IMR-90 (cell line): ENCODE measurements around the gene ESRRB. TPM values are rescaled to one million over a fixed set of nuclear protein-coding genes. Genes with fewer than 3 reads are reported as not detected.

Experiments
- ATAC-seq: fragments of 200-7000 bp; cut with Tn5 transposase; 2 replicates; pipeline ENCODE4 v1.9.1; 2020; ENCODE audit warnings: low read depth, mild to moderate bottlenecking, moderate library complexity
- BruUV-seq: library from RNA; stranded (reverse); fragments of 400-500 nt; replicated peaks from 2 replicates; lab custom pipeline; 2021; lab: Mats Ljungman, UMichigan
- CTCF ChIA-PET: fragments of 300-600 bp; formaldehyde crosslinking; extraction: SDS; loops from one replicate; lab custom pipeline; 2021; ENCODE audit warnings: antibody characterized with exemption; lab: Yijun Ruan, JAX
- POLR2A ChIA-PET: fragments of 300-600 bp; sonication (Branson Sonifier 250); formaldehyde crosslinking; loops from one replicate; lab custom pipeline; 2022; ENCODE audit warnings: antibody characterized with exemption; ENCODE audit not compliant: unreplicated experiment; lab: Charles Lee
- DNase-seq: peaks from one replicate; pipeline ENCODE4 v3.0.0; 2013
- H2AFZ ChIP-seq: replicated peaks from 2 replicates; pipeline ENCODE3; 2013; ENCODE audit warnings: low read length, mild to moderate bottlenecking; ENCODE audit not compliant: poor library complexity
- H2AK5ac ChIP-seq: 2 replicates; pipeline ENCODE4 v1.6.1; 2013; ENCODE audit warnings: low read depth, low read length, inconsistent platforms
- H2AK9ac ChIP-seq: replicated peaks from 2 replicates; pipeline ENCODE3; 2013; ENCODE audit warnings: mild to moderate bottlenecking, low read depth, low read length, moderate library complexity; ENCODE audit not compliant: poor library complexity
- H2BK120ac ChIP-seq: 2 replicates; pipeline ENCODE4 v1.6.1; 2013; ENCODE audit warnings: low read depth, low read length, inconsistent platforms
- H2BK15ac ChIP-seq: 3 replicates; pipeline ENCODE4 v1.6.1; 2013; ENCODE audit warnings: low read depth, low read length, inconsistent platforms
- H2BK20ac ChIP-seq: 2 replicates; pipeline ENCODE4 v1.6.1; 2013; ENCODE audit warnings: low read depth, mild to moderate bottlenecking, inconsistent platforms, low read length, moderate library complexity
- H2BK5ac ChIP-seq: 2 replicates; pipeline ENCODE4 v1.6.1; 2013; ENCODE audit warnings: mild to moderate bottlenecking, low read depth, low read length, inconsistent platforms; ENCODE audit not compliant: poor library complexity, severe bottlenecking
- H3K14ac ChIP-seq: replicated peaks from 2 replicates; pipeline ENCODE4 v1.6.1; 2013; ENCODE audit warnings: low read depth, low read length, inconsistent platforms
- H3K18ac ChIP-seq: 2 replicates; pipeline ENCODE4 v1.6.1; 2013; ENCODE audit warnings: low read depth, low read length, control low read depth
- H3K23ac ChIP-seq: 2 replicates; pipeline ENCODE4 v1.6.1; 2013; ENCODE audit warnings: low read depth, low read length, inconsistent platforms
- H3K27ac ChIP-seq: 2 replicates; pipeline ENCODE4 v1.5.1; 2013; ENCODE audit warnings: mild to moderate bottlenecking, control low read depth, low read length; ENCODE audit not compliant: insufficient read depth
- H3K27me3 ChIP-seq: 2 replicates; pipeline ENCODE4 v1.6.1; 2013; ENCODE audit warnings: low read length; ENCODE audit not compliant: control insufficient read depth, insufficient read depth
- H3K36me3 ChIP-seq: 2 replicates; pipeline ENCODE4 v1.6.1; 2013; ENCODE audit warnings: low read length, mixed read lengths; ENCODE audit not compliant: control insufficient read depth, insufficient read depth
- H3K4ac ChIP-seq: 2 replicates; pipeline ENCODE4 v1.6.1; 2013; ENCODE audit warnings: low read depth, low read length, inconsistent platforms
- H3K4me1 ChIP-seq: 2 replicates; pipeline ENCODE4 v1.6.1; 2013; ENCODE audit warnings: low read length, mixed read lengths; ENCODE audit not compliant: control insufficient read depth, insufficient read depth
- H3K4me2 ChIP-seq: 2 replicates; pipeline ENCODE4 v1.6.1; 2013; ENCODE audit warnings: low read depth, mild to moderate bottlenecking, control low read depth, low read length, moderate library complexity
- H3K4me3 ChIP-seq: 2 replicates; pipeline ENCODE4 v1.5.1; 2013; ENCODE audit warnings: low read depth, mild to moderate bottlenecking, control low read depth, low read length, moderate library complexity; ENCODE audit not compliant: insufficient read depth
- H3K56ac ChIP-seq: 2 replicates; pipeline ENCODE4 v1.6.1; 2013; ENCODE audit warnings: low read length, inconsistent platforms; ENCODE audit not compliant: insufficient read depth; ENCODE audit errors: extremely low read depth
- H3K79me1 ChIP-seq, 2 experiments: 2 replicates each; pipeline ENCODE4 v1.6.1; 2013; ENCODE audit warnings: low read length in 2 of 2, inconsistent platforms in 1 of 2, low read depth in 1 of 2
- H3K9ac ChIP-seq: 2 replicates; pipeline ENCODE4 v1.6.1; 2013; ENCODE audit warnings: low read depth, low read length, control low read depth
- H3K9me1 ChIP-seq: 2 replicates; pipeline ENCODE4 v1.6.1; 2013; ENCODE audit warnings: low read length, inconsistent platforms; ENCODE audit not compliant: insufficient read depth
- H3K9me3 ChIP-seq: 2 replicates; pipeline ENCODE4 v1.6.1; 2013; ENCODE audit warnings: low read length; ENCODE audit not compliant: control insufficient read depth, insufficient read depth
- H4K20me1 ChIP-seq: 2 replicates; pipeline ENCODE4 v1.6.1; 2013; ENCODE audit warnings: low read length, inconsistent platforms; ENCODE audit not compliant: insufficient read depth
- H4K5ac ChIP-seq: 2 replicates; pipeline ENCODE4 v1.6.1; 2013; ENCODE audit warnings: mild to moderate bottlenecking, low read depth, low read length, control low read depth
- H4K8ac ChIP-seq, 2 experiments: 2 replicates each; pipeline ENCODE4 v1.6.1; 2013; ENCODE audit warnings: low read depth in 2 of 2, low read length in 2 of 2, control low read depth in 1 of 2, inconsistent platforms in 1 of 2
- H4K91ac ChIP-seq: 2 replicates; pipeline ENCODE4 v1.6.1; 2013; ENCODE audit warnings: low read depth, low read length, inconsistent platforms; ENCODE audit not compliant: insufficient read depth
- BHLHE40 ChIP-seq: fragments of 150-350 bp; IDR thresholded peaks from 2 replicates; pipeline ENCODE4 v1.6.1; 2016; ENCODE audit warnings: mild to moderate bottlenecking, low read depth, low read length
- CEBPB ChIP-seq: IDR thresholded peaks from 2 replicates; pipeline ENCODE4 v1.6.1; 2012; ENCODE audit warnings: low read depth, low read length, improper control_type of control experiment
- CHD1 ChIP-seq: IDR thresholded peaks from 2 replicates; pipeline ENCODE4 v1.6.1; 2012; ENCODE audit warnings: low read depth, low read length, improper control_type of control experiment
- CTCF ChIP-seq: conservative IDR thresholded peaks from 2 replicates; pipeline ENCODE4 v1.5.1; 2012; ENCODE audit warnings: mild to moderate bottlenecking, low read depth, low read length, improper control_type of control experiment
- ELK1 ChIP-seq: fragments of 150-350 bp; IDR thresholded peaks from 2 replicates; pipeline ENCODE4 v1.6.1; 2016; ENCODE audit warnings: low read depth, mild to moderate bottlenecking, low read length, moderate library complexity, borderline replicate concordance
- FOS ChIP-seq: fragments of 150-350 bp; IDR thresholded peaks from 2 replicates; pipeline ENCODE4 v1.6.1; 2016; ENCODE audit warnings: low read depth, low read length
- MAFK ChIP-seq: IDR thresholded peaks from 2 replicates; pipeline ENCODE4 v1.6.1; 2012; ENCODE audit warnings: low read depth, low read length, improper control_type of control experiment
- MAZ ChIP-seq: IDR thresholded peaks from 2 replicates; pipeline ENCODE4 v1.6.1; 2012; ENCODE audit warnings: low read depth, mild to moderate bottlenecking, low read length, improper control_type of control experiment, moderate library complexity, borderline replicate concordance
- MXI1 ChIP-seq: IDR thresholded peaks from 2 replicates; pipeline ENCODE4 v1.6.1; 2012; ENCODE audit warnings: low read depth, mild to moderate bottlenecking, low read length, moderate library complexity, borderline replicate concordance
- NFE2L2 ChIP-seq: fragments of 150-350 bp; IDR thresholded peaks from 2 replicates; pipeline ENCODE4 v1.6.1; 2016; ENCODE audit warnings: low read depth, mild to moderate bottlenecking, low read length
- POLR2A ChIP-seq: IDR thresholded peaks from 2 replicates; pipeline ENCODE4 v1.6.1; 2012; ENCODE audit warnings: mild to moderate bottlenecking, low read depth, low read length
- RAD21 ChIP-seq: IDR thresholded peaks from 2 replicates; pipeline ENCODE4 v1.6.1; 2012; ENCODE audit warnings: low read length, improper control_type of control experiment
- RCOR1 ChIP-seq: IDR thresholded peaks from 2 replicates; pipeline ENCODE4 v1.6.1; 2012; ENCODE audit warnings: mild to moderate bottlenecking, low read length, improper control_type of control experiment; ENCODE audit not compliant: insufficient replicate concordance
- RFX5 ChIP-seq: IDR thresholded peaks from 2 replicates; pipeline ENCODE4 v1.8.0; 2012; ENCODE audit warnings: low read depth, mild to moderate bottlenecking, low read length, moderate library complexity
- SMC3 ChIP-seq: fragments of 150-350 bp; IDR thresholded peaks from 2 replicates; pipeline ENCODE4 v1.6.1; 2016; ENCODE audit warnings: low read depth, mild to moderate bottlenecking, antibody characterized with exemption, low read length, moderate library complexity
- USF2 ChIP-seq: fragments of 150-350 bp; IDR thresholded peaks from 2 replicates; pipeline ENCODE4 v1.6.1; 2017; ENCODE audit warnings: mild to moderate bottlenecking, antibody characterized with exemption, low read length, low read depth
- WGBS, 2 experiments: methylation state at CpG; one replicate each; pipeline versions ENCODE4 v1.1.5 to v1.1.7; 2013; ENCODE audit warnings: missing lambda C conversion rate in 2 of 2; ENCODE audit not compliant: insufficient read length in 1 of 2; ENCODE audit errors: extremely low coverage in 2 of 2; 5-methylcytosine and 5-hydroxymethylcytosine counted together
- dilution Hi-C: fragments of 300-500 bp; cut with HindIII; formaldehyde crosslinking; loops from one replicate; pipeline ENCODE4 v1.14.3; 2018; ENCODE audit warnings: low sequenced_read_pairs; ENCODE audit not compliant: unreplicated experiment
- in situ Hi-C: fragments of 300-500 bp; cut with MboI; formaldehyde crosslinking; loops from 3 replicates; pipeline ENCODE4 v1.14.3; 2019; ENCODE audit warnings: low sequenced_read_pairs, inconsistent platforms, mixed read lengths
- intact Hi-C: fragments of 100-400 bp; cut with micrococcal nuclease; formaldehyde crosslinking; loops from 2 replicates; pipeline ENCODE4 v1.10.0; 2022
- polyA plus RNA-seq, 3 experiments: library from polyadenylated mRNA; depleted of rRNA; stranded (reverse); fragments of >200 nt; gene quantifications; 2 replicates each; pipeline ENCODE4 v1.2.3, GENCODE V29; 2012; ENCODE audit warnings: low replicate concordance in 1 of 3
- total RNA-seq: library from RNA; depleted of rRNA; stranded (reverse); fragments of >200 nt; gene quantifications from 2 replicates; pipeline ENCODE4 v1.2.3, GENCODE V29; 2012

The ESRRB gene
- total and polyA plus RNA-seq, 2 of the 4 experiments (the other 2 are of a cell fraction), result not detected

DNA sequence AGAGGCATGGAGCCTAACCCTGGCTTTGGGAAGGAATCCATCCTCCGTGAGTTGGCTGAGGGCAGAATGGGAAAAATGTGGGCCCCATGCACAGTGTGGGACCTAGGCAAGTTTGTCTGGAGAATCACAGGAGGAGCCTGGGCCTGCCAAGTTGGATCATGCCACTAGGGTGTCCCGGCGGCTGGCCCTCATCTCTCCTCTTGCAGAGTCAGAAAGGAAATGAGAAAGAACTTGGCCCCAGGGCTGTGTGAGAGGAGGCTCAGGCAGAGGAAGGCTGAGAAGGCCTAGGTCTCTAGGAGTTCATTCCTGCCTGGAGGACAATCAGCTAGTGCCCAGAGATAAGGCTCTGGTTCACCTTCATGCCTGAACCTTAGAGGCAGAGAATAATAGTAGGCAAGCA lies 2.5 kb upstream of the ESRRB start:
- H3K18ac ChIP-seq, result no peak overlapping the region
- no peaks in the 10 kb centered on the region for H3K79me1 ChIP-seq
- H4K20me1 ChIP-seq, result no peaks in the 10 kb centered on the region
- H3K36me3 ChIP-seq, result no peaks in the 10 kb centered on the region
- dilution Hi-C loops (no loop called here), in situ Hi-C loops (loop anchor here (25.0 kb wide), 1 partner anchor 661 kb away; no protein-coding TSS in a partner anchor), intact Hi-C loops (no loop called here)
- no peak overlapping the region for H4K5ac ChIP-seq
- no peak overlapping the region for H3K23ac ChIP-seq
- no peak overlapping the region for H3K14ac ChIP-seq
- WGBS, 2 experiments, result 61% methylated on average over 3 of the region's 3 CpGs; no CpG with 5 or more reads in 1 of the 2 experiments
- H2BK15ac ChIP-seq, result no peak overlapping the region
- ATAC-seq, result no peak
- no peak for DNase-seq
- TF ChIP-seq SMC3 (no peak), USF2 (no peak), CTCF (no peak), MAFK (no peak), CEBPB (no peak), MXI1 (no peak), CHD1 (no peak), RCOR1 (no peak), BHLHE40 (no peak), ELK1 (no peak), NFE2L2 (no peak), RFX5 (no peak), RAD21 (no peak), FOS (no peak), POLR2A (no peak), MAZ (no peak)
- no peak overlapping the region for H2BK120ac ChIP-seq
- H3K9ac ChIP-seq, result no peak overlapping the region
- no peak overlapping the region for H3K56ac ChIP-seq
- H3K4me3 ChIP-seq, result no peak overlapping the region
- H3K27ac ChIP-seq, result no peak overlapping the region
- H4K8ac ChIP-seq, result no peak overlapping the region
- no peak overlapping the region for H4K91ac ChIP-seq
- no peaks in the 10 kb centered on the region for H3K9me1 ChIP-seq
- H3K27me3 ChIP-seq, result peaks cover 55% of the 10 kb centered on the region
- no peak overlapping the region for H3K4ac ChIP-seq
- H2AK5ac ChIP-seq, result no peak overlapping the region
- no peak overlapping the region for H2BK5ac ChIP-seq
- POLR2A ChIA-PET, result no interaction called here
- H3K4me2 ChIP-seq, result no peak overlapping the region
- H2AFZ ChIP-seq, result no peak overlapping the region
- no peaks in the 10 kb centered on the region for H3K9me3 ChIP-seq
- BruUV-seq, result no TSS peak
- no peak overlapping the region for H2AK9ac ChIP-seq
- peaks cover 5% of the 10 kb centered on the region; the same call in 1 of the 2 replicates for H3K4me1 ChIP-seq
- no peak overlapping the region for H2BK20ac ChIP-seq
- CTCF ChIA-PET, result interaction anchor here (1.4 kb wide), 1 partner anchor 14 kb away, joined by 3 read pairs; no protein-coding TSS in a partner anchor
